NCI-H748 (cell line): ENCODE measurements around the gene THSD7B.
"Not testable (repeated sequence)": the region's sequence is repeated elsewhere in the genome, so short reads cannot be mapped to it uniquely, and the experiment has no call there.

Experiments used
- DNase-seq: peaks from one replicate; lab custom pipeline; 2025; ENCODE audit not compliant: unreplicated experiment; lab: John Stamatoyannopoulos, UW

Gene THSD7B

DNA sequence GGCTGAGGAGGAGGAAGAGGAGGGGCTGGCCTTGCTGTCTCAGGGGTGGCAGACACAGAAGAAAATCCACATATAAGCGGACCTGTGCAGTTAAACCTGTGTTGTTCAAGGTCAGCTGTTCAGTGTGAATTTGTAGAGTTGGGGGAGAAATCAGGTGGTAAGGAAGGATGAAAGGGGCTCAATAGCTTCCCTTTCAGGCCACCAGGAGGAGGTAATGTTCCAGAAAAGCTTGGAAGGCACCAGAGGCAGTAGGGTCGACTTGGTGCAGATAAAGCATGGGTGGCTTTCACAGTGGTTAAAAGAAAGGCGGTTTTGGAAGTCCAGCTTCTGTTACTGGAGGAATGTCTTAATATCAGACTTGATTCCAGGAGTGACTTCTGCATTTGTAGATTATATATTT lies 167.4 kb downstream of the THSD7B start:
- DNase-seq, result peak; percentile 34

GRCh38 chr2:136935119-136935518 lies 169.8 kb downstream of the THSD7B start:
- no peak for DNase-seq

DNA sequence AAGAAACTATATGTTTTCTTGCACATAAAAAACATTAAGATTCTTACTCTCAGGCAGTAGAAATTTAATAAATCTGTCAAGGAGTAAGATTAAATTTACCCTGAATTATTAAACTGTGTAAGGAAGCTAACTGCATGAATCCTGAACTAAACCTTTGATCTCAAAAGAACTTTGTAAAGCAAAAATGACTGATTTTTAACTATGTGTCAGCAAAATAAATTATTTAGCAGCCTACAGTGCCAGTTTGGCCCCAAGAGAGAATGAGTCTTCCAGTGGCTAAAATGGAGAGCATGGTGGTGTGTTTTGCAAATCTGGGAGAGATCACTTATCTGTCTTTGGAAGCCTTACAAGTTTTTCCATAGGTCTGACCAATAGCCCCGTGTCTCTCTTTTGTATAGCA lies 190.7 kb downstream of the THSD7B start:
- DNase-seq, result no peak

GRCh38 chr2:136957044-136957443 lies 191.7 kb downstream of the THSD7B start:
- DNase-seq, result no peak

- no peak for DNase-seq
Measured at GRCh38 chr2:136962105-136962725, 196.9 kb downstream of the THSD7B start.

GRCh38 chr2:136966485-136966884 lies 201.1 kb downstream of the THSD7B start:
- DNase-seq, result no peak

DNA sequence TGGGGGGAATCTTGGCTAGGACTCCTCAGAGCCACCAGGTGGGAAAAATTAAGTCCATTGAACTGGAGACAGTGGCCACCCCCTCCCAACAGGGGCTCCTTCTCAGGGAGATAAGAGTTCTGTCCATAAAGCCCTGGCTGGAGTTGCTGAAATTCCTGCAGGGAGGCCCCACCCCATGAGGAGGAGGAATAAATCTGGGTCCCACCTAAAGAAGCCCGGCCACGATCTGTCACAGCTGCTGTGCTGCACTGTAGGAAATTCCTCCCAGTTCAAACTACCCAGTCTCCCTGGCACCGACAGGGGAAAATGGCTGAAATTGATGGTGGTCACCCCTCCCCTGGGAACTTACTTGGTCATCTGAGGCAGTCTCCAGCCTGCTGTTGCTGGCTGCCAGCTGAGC lies 215.0 kb downstream of the THSD7B start:
- DNase-seq, result no peak

- DNase-seq, result not testable (repeated sequence)
Measured at GRCh38 chr2:136981689-136982088, 216.3 kb downstream of the THSD7B start.

- DNase-seq, result no peak
Measured at GRCh38 chr2:136985044-136985443, 219.7 kb downstream of the THSD7B start.

DNA sequence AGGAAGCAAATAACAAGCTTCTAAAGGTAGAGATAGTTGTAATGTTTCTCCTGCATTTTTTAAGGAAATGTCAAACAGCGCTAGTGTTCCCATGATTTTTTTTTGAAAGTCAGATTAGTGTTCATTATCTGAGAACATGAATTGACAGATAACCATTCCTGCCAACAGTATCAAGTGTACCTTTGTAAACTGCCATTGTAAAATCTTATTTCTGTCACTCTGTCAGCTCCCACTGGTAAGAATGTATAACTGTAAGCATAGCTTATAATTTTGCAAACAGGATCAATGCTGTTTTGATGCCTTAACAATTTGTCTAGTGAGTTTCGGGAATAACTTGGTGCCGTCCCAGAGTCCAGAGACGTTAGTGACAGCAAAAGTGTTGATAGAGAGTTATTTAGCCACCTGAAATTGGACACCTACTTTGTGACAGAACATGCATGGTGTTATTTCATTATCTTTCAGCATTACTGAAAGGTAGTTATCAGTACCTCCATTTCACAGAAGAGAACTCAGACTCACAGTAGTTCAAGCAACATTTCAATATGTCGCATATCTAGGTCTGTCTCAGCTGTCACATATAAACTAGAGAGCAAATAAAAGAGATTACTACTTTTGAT lies 221.4 kb downstream of the THSD7B start:
- DNase-seq, result no peak

GRCh38 chr2:136990316-136990715 lies 225.0 kb downstream of the THSD7B start:
- DNase-seq, result no peak

- no peak for DNase-seq
Measured at GRCh38 chr2:136994793-136995192, 229.4 kb downstream of the THSD7B start.

GRCh38 chr2:136997557-136997956 lies 232.2 kb downstream of the THSD7B start:
- no peak for DNase-seq

GRCh38 chr2:137000811-137001210 lies 235.5 kb downstream of the THSD7B start:
- peak; percentile 87 for DNase-seq

DNA sequence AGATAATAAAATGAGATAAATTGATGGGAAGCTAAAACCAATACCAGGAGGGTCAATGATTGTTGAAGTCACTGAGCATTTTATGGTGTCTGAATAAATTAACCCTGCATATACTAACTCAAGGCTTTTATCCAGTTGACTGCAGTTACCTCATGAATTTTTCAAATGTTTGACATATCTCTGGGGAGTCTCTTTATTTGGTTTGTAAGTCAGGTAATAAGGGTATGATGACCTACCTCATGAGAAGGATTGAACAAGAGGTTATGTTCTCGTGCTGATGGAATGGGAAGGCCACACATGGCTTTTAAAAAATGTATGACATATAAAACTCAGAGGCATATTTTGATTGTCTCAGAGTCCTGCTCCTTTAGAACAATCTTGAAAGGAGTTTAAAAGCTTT lies 237.6 kb downstream of the THSD7B start:
- DNase-seq, result no peak

DNA sequence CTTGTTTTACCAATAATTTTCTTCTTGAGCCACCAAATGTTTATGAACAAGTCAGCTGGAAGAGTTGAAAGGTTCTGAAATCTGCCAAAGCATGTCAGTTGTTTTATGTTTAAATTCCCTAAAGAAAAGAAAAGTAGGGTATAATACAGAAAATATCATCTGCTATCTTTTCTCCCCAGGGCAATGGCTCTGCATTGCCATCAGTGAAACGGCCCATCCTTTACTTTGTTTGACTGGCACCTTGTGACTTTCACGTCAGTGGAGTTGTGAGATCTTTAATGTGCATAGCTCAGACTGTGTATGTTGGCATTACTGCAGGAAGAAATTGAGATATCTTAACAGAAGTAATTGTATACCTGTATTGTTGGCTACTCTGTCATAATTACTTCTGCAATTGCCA lies 239.9 kb downstream of the THSD7B start:
- DNase-seq, result no peak

GRCh38 chr2:137007938-137008337 lies 242.6 kb downstream of the THSD7B start:
- no peak for DNase-seq

DNA sequence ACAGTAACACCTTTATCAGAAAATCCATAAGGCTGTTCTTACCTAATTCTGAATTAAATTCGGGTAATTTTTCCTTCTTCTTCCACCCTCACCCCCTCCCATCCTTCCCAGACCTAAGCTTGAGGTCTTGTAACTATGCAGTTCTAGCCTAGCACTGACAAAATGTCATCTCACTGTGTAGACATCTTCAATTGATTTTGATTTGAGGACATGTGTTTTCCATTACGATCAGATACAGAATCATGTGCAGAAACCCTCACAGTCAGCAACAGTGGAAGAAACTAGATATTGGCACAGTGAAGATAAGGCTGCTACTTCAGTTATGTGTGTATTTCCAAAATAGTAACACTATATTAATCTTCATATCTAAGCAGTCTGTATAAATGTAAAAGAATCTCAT lies 244.6 kb downstream of the THSD7B start:
- DNase-seq, result no peak

- no peak for DNase-seq
Measured at GRCh38 chr2:137020452-137021196, 255.3 kb downstream of the THSD7B start.

DNA sequence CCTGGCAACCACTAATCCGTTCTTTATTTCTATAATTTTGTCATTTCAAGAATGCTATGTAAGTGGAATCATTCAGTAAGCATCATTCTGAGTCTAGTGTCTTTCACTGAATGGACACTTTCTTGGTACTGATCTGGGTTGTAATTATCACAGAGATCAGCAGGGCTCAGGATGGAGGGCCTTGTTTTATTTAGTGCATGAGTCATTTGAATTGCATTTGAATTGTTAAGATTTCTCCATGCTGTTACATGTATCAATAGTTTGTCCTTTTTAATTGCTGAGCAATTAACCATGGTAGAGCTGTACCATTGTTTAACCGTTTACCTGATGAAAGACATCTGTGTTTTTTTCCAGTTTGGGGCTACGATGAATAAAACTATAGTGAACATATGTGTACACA lies 256.4 kb downstream of the THSD7B start:
- peak; percentile 59 for DNase-seq

GRCh38 chr2:137023205-137023604 lies 257.9 kb downstream of the THSD7B start:
- DNase-seq, result no peak

- no peak for DNase-seq
Measured at GRCh38 chr2:137031731-137032130, 266.4 kb downstream of the THSD7B start.
